Lower leg skin (tissue), 4 donors: Measurements from ENCODE around the gene OR2W3. TPM values are rescaled to one million over a fixed set of nuclear protein-coding genes. Genes with fewer than 3 reads are reported as not detected.
A peak's percentile ranks its signal among the peaks of the same experiment; 100 is the strongest.

Experiments
- DNase-seq, 2 donors: peaks; one replicate each; pipeline ENCODE4 v3.0.0-alpha.2; 2019; ENCODE audit warnings: low spot score in 2 of 2
- H3K4me3 ChIP-seq: fragments of 200-600 bp; sonication (generic); 2 replicates; pipeline ENCODE4 v1.5.1; 2017; ENCODE audit warnings: mild to moderate bottlenecking, low read depth; ENCODE audit not compliant: poor library complexity, severe bottlenecking
- CTCF ChIP-seq, 3 donors: fragments of 450-650 bp; IDR thresholded peaks; one replicate each; pipeline ENCODE4 v1.5.1; 2016; ENCODE audit warnings: antibody characterized with exemption in 3 of 3, mild to moderate bottlenecking in 3 of 3, moderate library complexity in 2 of 3
- POLR2A ChIP-seq, 2 donors: fragments of 450-650 bp; IDR thresholded peaks; one replicate each; pipeline ENCODE4 v1.6.1; 2016 to 2017; ENCODE audit warnings: antibody characterized with exemption in 2 of 2, mild to moderate bottlenecking in 1 of 2, moderate library complexity in 1 of 2
- WGBS, 2 donors: methylation state at CpG; one replicate each; pipeline ENCODE4 v1.1.5; 2018; 5-methylcytosine and 5-hydroxymethylcytosine counted together
- intact Hi-C: fragments of 100-400 bp; cut with DNase I; formaldehyde crosslinking; loops from one replicate; pipeline ENCODE4 v1.15.0; 2023; ENCODE audit warnings: low total_unique reads
- total RNA-seq, 4 donors: library from RNA; depleted of rRNA; stranded (reverse); fragments of >200 nt; gene quantifications; one replicate each; pipeline ENCODE4 v1.1.0, GENCODE V29; 2016

The OR2W3 gene
- total RNA-seq, 4 donors from 2014 or later: 0.36 to 2.6 TPM; not detected in 2

GRCh38 chr1:247857069-247857984 is 38.1 kb upstream of the OR2W3 start, which contains the start of gene TRIM58:
TRIM58 (plus strand) TSS chr1:247857187; CDS start chr1:247857247, 60 bp downstream.
- H3K4me3 ChIP-seq: peak within 1 kb of the TSS; percentile 8
- 4 to 9% methylated on average over 24 to 27 of the region's 109 CpGs for WGBS, 2 donors
- peak in 1 of 2 donors; percentile 89 for DNase-seq
- intact Hi-C loops: loop anchor here (5.0 kb wide), 1 partner anchor 1870 kb away; no protein-coding TSS in a partner anchor
- TF ChIP-seq POLR2A (IDR thresholded peaks at IDR 0.05): no peak

- H3K4me3 ChIP-seq: no peak overlapping the region
- TF ChIP-seq POLR2A (IDR thresholded peaks at IDR 0.05): no peak
- no peak for TF ChIP-seq CTCF (IDR thresholded peaks at IDR 0.05)
- DNase-seq: no peak
- 49 to 56% methylated on average over 15 of the region's 15 CpGs for WGBS, 2 donors
- intact Hi-C loops: loop anchor here (5.0 kb wide), 1 partner anchor 1871 kb away; no protein-coding TSS in a partner anchor
These were observed 37.3 kb upstream of the OR2W3 start for GRCh38 chr1:247857985-247858619.

GRCh38 chr1:247862756-247863155 is 32.6 kb upstream of the OR2W3 start:
- WGBS, 2 donors: 66 to 78% methylated on average over 4 of the region's 4 CpGs
- no peak for DNase-seq
- intact Hi-C loops: no loop called here
- TF ChIP-seq CTCF (IDR thresholded peaks at IDR 0.05) (no peak), POLR2A (IDR thresholded peaks at IDR 0.05) (no peak)
- no peak overlapping the region for H3K4me3 ChIP-seq

- DNase-seq: no peak
- intact Hi-C loops: no loop called here
- no peak overlapping the region for H3K4me3 ChIP-seq
- TF ChIP-seq CTCF (IDR thresholded peaks at IDR 0.05) (no peak), POLR2A (IDR thresholded peaks at IDR 0.05) (no peak)
- 85 to 91% methylated on average over 17 of the region's 17 CpGs for WGBS, 2 donors
These were observed 30.7 kb upstream of the OR2W3 start for GRCh38 chr1:247864644-247865043.

GRCh38 chr1:247865416-247865815 is 30.0 kb upstream of the OR2W3 start:
- TF ChIP-seq POLR2A (IDR thresholded peaks at IDR 0.05) (no peak), CTCF (IDR thresholded peaks at IDR 0.05) (no peak)
- DNase-seq: no peak
- 70% methylated on average over 6 of the region's 6 CpGs for WGBS, 2 donors
- intact Hi-C loops: no loop called here
- no peak overlapping the region for H3K4me3 ChIP-seq

GRCh38 chr1:247883346-247883745 is 12.0 kb upstream of the OR2W3 start:
- no peak for DNase-seq
- TF ChIP-seq POLR2A (IDR thresholded peaks at IDR 0.05) (no peak), CTCF (IDR thresholded peaks at IDR 0.05) (no peak)
- no peak overlapping the region for H3K4me3 ChIP-seq
- intact Hi-C loops: no loop called here
- 84 to 86% methylated on average over 9 of the region's 9 CpGs for WGBS, 2 donors
